B cell (primary cell): ENCODE measurements around the gene OR52I1. TPM values are rescaled to one million over a fixed set of nuclear protein-coding genes. Genes with fewer than 3 reads are reported as not detected.

Experiments
- ATAC-seq: fragments of 200-7000 bp; cut with Tn5 transposase; one replicate; pipeline ENCODE4 v1.10.0; 2021; ENCODE audit warnings: low read depth, mild to moderate bottlenecking, moderate number of reproducible peaks, moderate library complexity
- CTCF ChIA-PET: fragments of 350-600 bp; sonication (Branson Sonifier 250); formaldehyde crosslinking; loops from one replicate; lab custom pipeline; 2021; ENCODE audit warnings: antibody characterized with exemption, inconsistent platforms; lab: Charles Lee
- POLR2A ChIA-PET: fragments of 350-600 bp; sonication (Branson Sonifier 250); formaldehyde crosslinking; loops from one replicate; lab custom pipeline; 2021; ENCODE audit warnings: antibody characterized with exemption; lab: Charles Lee
- DNase-seq: peaks from one replicate; pipeline ENCODE4 v3.0.0; 2013
- H2AFZ ChIP-seq: 2 replicates; pipeline ENCODE4 v1.6.1; 2012; ENCODE audit warnings: mild to moderate bottlenecking, low read depth, low read length; ENCODE audit not compliant: insufficient read depth, poor library complexity, severe bottlenecking
- H3K27ac ChIP-seq, 2 donors: 1 replicate in 1 of 2; 2 replicates in 1 of 2; pipeline ENCODE4 v1.5.1; 2012 to 2013; ENCODE audit warnings: low read length in 2 of 2, mild to moderate bottlenecking in 2 of 2, moderate library complexity in 1 of 2
- H3K27me3 ChIP-seq, 4 experiments: fragments of 200-600 bp in 1 of 4; sonication (generic) in 1 of 4; replicated peaks in 1 of 4; 1 replicate in 2 of 4; 2 replicates in 2 of 4; pipeline versions ENCODE4 v1.6.1 to v1.7.0; 2013 to 2016; ENCODE audit warnings: low read length in 3 of 4, mild to moderate bottlenecking in 2 of 4, mixed read lengths in 1 of 4, moderate library complexity in 1 of 4; ENCODE audit not compliant: insufficient read depth in 4 of 4, control insufficient read depth in 3 of 4; ENCODE audit errors: control extremely low read depth in 1 of 4
- H3K36me3 ChIP-seq, 2 experiments: replicated peaks in 1 of 2; 1 replicate in 1 of 2; 2 replicates in 1 of 2; pipeline versions ENCODE4 v1.6.1 to v1.7.1; 2013; ENCODE audit warnings: low read length in 1 of 2; ENCODE audit not compliant: insufficient read depth in 2 of 2, control insufficient read depth in 1 of 2; ENCODE audit errors: control extremely low read depth in 1 of 2, extremely low read depth in 1 of 2
- H3K4me1 ChIP-seq, 2 donors: fragments of 200-600 bp in 1 of 2; sonication (generic) in 1 of 2; 1 replicate in 1 of 2; 2 replicates in 1 of 2; pipeline versions ENCODE4 v1.5.1 to v1.6.1; 2013 to 2017; ENCODE audit warnings: low read length in 2 of 2; ENCODE audit not compliant: control insufficient read depth in 2 of 2, insufficient read depth in 2 of 2
- H3K4me2 ChIP-seq: replicated peaks from 2 replicates; pipeline ENCODE3; 2012; ENCODE audit warnings: mild to moderate bottlenecking, low read depth, low read length; ENCODE audit not compliant: poor library complexity, severe bottlenecking
- H3K4me3 ChIP-seq, 5 experiments: fragments of 200-600 bp in 1 of 5; sonication (generic) in 1 of 5; 1 replicate in 3 of 5; 2 replicates in 2 of 5; pipeline versions ENCODE4 v1.5.1 to v1.7.0; 2011 to 2016; ENCODE audit warnings: low read length in 4 of 5, mild to moderate bottlenecking in 4 of 5, low read depth in 2 of 5, control low read depth in 1 of 5, moderate library complexity in 1 of 5; ENCODE audit not compliant: insufficient read depth in 1 of 5; ENCODE audit errors: control extremely low read depth in 1 of 5, extremely low read depth in 1 of 5
- H3K79me2 ChIP-seq: fragments of 200-600 bp; sonication (generic); one replicate; pipeline ENCODE4 v1.6.0; 2016; ENCODE audit warnings: low read length; ENCODE audit not compliant: control insufficient read depth, insufficient read depth
- H3K9ac ChIP-seq: fragments of 200-600 bp; sonication (generic); 2 replicates; pipeline ENCODE4 v1.6.1; 2017; ENCODE audit warnings: mild to moderate bottlenecking, low read length, moderate library complexity
- H3K9me3 ChIP-seq, 3 donors: one replicate each; pipeline versions ENCODE4 v1.6.1 to v1.7.1; 2013; ENCODE audit warnings: low read length in 2 of 3; ENCODE audit not compliant: control insufficient read depth in 2 of 3, insufficient read depth in 1 of 3; ENCODE audit errors: control extremely low read depth in 1 of 3
- H4K20me1 ChIP-seq: 2 replicates; pipeline ENCODE4 v1.6.0; 2012; ENCODE audit warnings: mild to moderate bottlenecking, low read length; ENCODE audit not compliant: insufficient read depth, control insufficient read depth, poor library complexity, severe bottlenecking
- H3K27ac Mint-ChIP-seq: one replicate; pipeline ENCODE4 v1.8.0; 2021; ENCODE audit warnings: mixed read lengths
- H3K27me3 Mint-ChIP-seq: one replicate; pipeline ENCODE4 v1.8.0; 2021; ENCODE audit warnings: mixed read lengths
- H3K4me1 Mint-ChIP-seq: one replicate; pipeline ENCODE4 v1.8.0; 2021; ENCODE audit warnings: mixed read lengths
- H3K4me3 Mint-ChIP-seq: one replicate; pipeline ENCODE4 v1.8.0; 2021; ENCODE audit warnings: mixed read lengths
- H3K9me3 Mint-ChIP-seq: one replicate; pipeline ENCODE4 v1.8.0; 2022; ENCODE audit warnings: mixed read lengths; ENCODE audit not compliant: insufficient read depth
- CTCF ChIP-seq: fragments of 200-600 bp; IDR thresholded peaks from one replicate; pipeline ENCODE4 v1.8.0; 2022; ENCODE audit warnings: antibody characterized with exemption, mild to moderate bottlenecking
- EZH2 ChIP-seq: IDR thresholded peaks from 2 replicates; pipeline ENCODE4 v1.6.1; 2012; ENCODE audit warnings: borderline replicate concordance, low read depth, mild to moderate bottlenecking, moderate library complexity, low read length; ENCODE audit not compliant: insufficient read depth, poor library complexity, severe bottlenecking
- WGBS: methylation state at CpG from one replicate; pipeline ENCODE4 v1.1.5; 2013; ENCODE audit warnings: missing lambda C conversion rate; ENCODE audit not compliant: insufficient coverage; 5-methylcytosine and 5-hydroxymethylcytosine counted together
- intact Hi-C: fragments of 100-400 bp; cut with micrococcal nuclease; formaldehyde crosslinking; loops from one replicate; pipeline ENCODE4 v1.10.0; 2022
- polyA plus RNA-seq: library from polyadenylated mRNA; depleted of rRNA; stranded (reverse); fragments of >200 nt; gene quantifications from 2 replicates; pipeline ENCODE4 v1.2.3, GENCODE V29; 2012
- total RNA-seq, 2 donors: library from RNA; stranded (reverse); fragments of 120-200 nt in 1 of 2; gene quantifications; 1 replicate in 1 of 2; 2 replicates in 1 of 2; pipeline versions ENCODE4 v1.2.3 to v1.2.4, GENCODE V29; 2013 to 2022

OR52I1 gene
- total and polyA plus RNA-seq, 2 donors (not counting 1 experiment from before 2014, with no cell fraction given): not detected

DNA sequence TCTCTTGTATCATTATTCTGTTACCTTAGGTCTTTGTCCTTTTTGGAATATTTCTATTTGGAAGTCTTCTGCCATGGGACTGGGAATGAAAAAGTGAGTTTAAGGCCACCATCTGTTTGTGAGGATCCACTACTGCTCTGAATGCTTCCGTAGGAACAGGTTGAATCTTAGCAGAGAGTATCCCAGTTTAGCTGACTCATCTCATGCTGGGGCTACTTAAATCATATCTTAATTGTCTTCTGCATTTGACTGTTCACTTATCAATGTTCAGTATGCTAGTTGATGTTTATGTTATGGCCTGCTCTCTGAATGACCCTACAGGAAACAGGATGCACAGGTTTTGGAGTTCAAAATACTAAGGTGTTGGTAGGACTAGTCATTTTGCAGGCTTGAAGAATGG lies 13.7 kb upstream of the OR52I1 start:
- no peaks in the 10 kb centered on the region for H3K4me1 Mint-ChIP-seq
- 100% methylated on average over 1 of the region's 1 CpG for WGBS
- H3K9me3 ChIP-seq: no peaks in the 10 kb centered on the region
- no peaks in the 10 kb centered on the region for H4K20me1 ChIP-seq
- H3K79me2 ChIP-seq: no peaks in the 10 kb centered on the region
- intact Hi-C loops: no loop called here
- ATAC-seq (no peak), DNase-seq (no peak)
- no peaks in the 10 kb centered on the region for H3K36me3 ChIP-seq
- no peaks in the 10 kb centered on the region for H3K9me3 Mint-ChIP-seq
- H3K4me3 ChIP-seq: no peak overlapping the region
- no peak overlapping the region for H3K4me2 ChIP-seq
- CTCF ChIA-PET: no interaction called here
- H3K9ac ChIP-seq: no peak overlapping the region
- no peak overlapping the region for H3K27ac Mint-ChIP-seq
- H3K27me3 ChIP-seq: peaks cover 0 to 3% (median 1%) of the 10 kb centered on the region in 4 experiments
- no peak for TF ChIP-seq CTCF
- no peak for TF ChIP-seq EZH2
- H3K4me3 Mint-ChIP-seq: no peak overlapping the region
- peaks cover 58% of the 10 kb centered on the region for H3K27me3 Mint-ChIP-seq
- no peaks in the 10 kb centered on the region for H3K4me1 ChIP-seq
- no peak overlapping the region for H3K27ac ChIP-seq
- no peak overlapping the region for H2AFZ ChIP-seq
- POLR2A ChIA-PET: no interaction called here

DNA sequence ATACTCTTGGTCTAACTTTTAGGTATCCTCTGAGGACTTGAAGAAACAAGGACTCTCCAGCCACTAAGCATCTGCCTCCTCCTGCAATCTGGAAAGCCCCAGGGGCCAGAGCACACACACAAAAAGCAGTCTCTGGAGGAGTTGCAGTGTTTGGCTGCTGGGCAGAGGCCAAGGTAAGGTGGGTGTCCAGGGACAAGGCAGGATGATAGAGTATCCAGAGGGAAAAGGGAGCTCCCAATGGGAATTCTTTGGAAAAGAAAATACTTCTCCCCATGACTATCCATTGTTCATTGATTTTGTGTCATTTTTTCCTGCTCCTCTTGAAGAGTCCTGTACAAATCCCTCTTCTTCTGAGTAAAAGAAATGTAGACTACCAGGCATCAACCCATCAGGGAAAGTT lies 12.4 kb upstream of the OR52I1 start, which contains the start of gene OR52I2:
TSS of gene OR52I2 (plus strand) at position 301 of the 400 bp plus-strand sequence.
- H3K4me2 ChIP-seq: no peak within 1 kb of the TSS
- Mint-ChIP-seq H3K4me3 (no peak within 1 kb of the TSS), H3K9me3 (no peaks in the 10 kb centered on the region), H3K27ac (no peak within 1 kb of the TSS), H3K4me1 (no peaks in the 10 kb centered on the region), H3K27me3 (peaks cover 60% of the 10 kb centered on the region)
- H3K79me2 ChIP-seq: no peaks in the 10 kb centered on the region
- ChIA-PET CTCF (no interaction called here), POLR2A (no interaction called here)
- no peak for ATAC-seq
- peaks cover 0 to 6% (median 1%) of the 10 kb centered on the region in 4 experiments for H3K27me3 ChIP-seq
- no peak within 1 kb of the TSS for H3K9ac ChIP-seq
- TF ChIP-seq EZH2 (no peak), CTCF (no peak)
- H3K36me3 ChIP-seq: no peaks in the 10 kb centered on the region
- H3K9me3 ChIP-seq: no peaks in the 10 kb centered on the region
- H3K27ac ChIP-seq: no peak within 1 kb of the TSS
- no peak for DNase-seq
- no peaks in the 10 kb centered on the region for H4K20me1 ChIP-seq
- intact Hi-C loops: no loop called here
- H2AFZ ChIP-seq: no peak within 1 kb of the TSS
- no peak within 1 kb of the TSS for H3K4me3 ChIP-seq
- no peaks in the 10 kb centered on the region for H3K4me1 ChIP-seq
